Neural cell (in vitro differentiated cells): ENCODE data around the gene DAND5.

Source experiments
- EP300 ChIP-seq: fragments of 450-650 bp; conservative IDR thresholded peaks from 2 replicates; pipeline ENCODE4 v1.6.1; 2014; ENCODE audit warnings: antibody characterized with exemption, mild to moderate bottlenecking, moderate library complexity; ENCODE audit not compliant: poor library complexity, severe bottlenecking
- EZH2 ChIP-seq: fragments of 200-600, 300-800 bp; shearing (Covaris generic), sonication (generic); IDR thresholded peaks from 2 replicates; pipeline ENCODE4 v1.6.1; 2014; ENCODE audit warnings: antibody characterized with exemption, low read length, borderline replicate concordance, mild to moderate bottlenecking; ENCODE audit not compliant: insufficient read depth, poor library complexity, severe bottlenecking
- MXI1 ChIP-seq: fragments of 450-650 bp; conservative IDR thresholded peaks from 2 replicates; pipeline ENCODE4 v1.6.1; 2014; ENCODE audit warnings: antibody characterized with exemption, mild to moderate bottlenecking; ENCODE audit not compliant: poor library complexity, severe bottlenecking
- POLR2AphosphoS5 ChIP-seq: IDR thresholded peaks from 2 replicates; pipeline ENCODE4 v1.6.1; 2012
- RAD21 ChIP-seq: fragments of 450-650 bp; conservative IDR thresholded peaks from 2 replicates; pipeline ENCODE4 v1.6.1; 2014; ENCODE audit warnings: antibody characterized with exemption, mild to moderate bottlenecking, moderate library complexity
- TAF1 ChIP-seq: IDR thresholded peaks from 2 replicates; pipeline ENCODE4 v1.6.1; 2012; ENCODE audit warnings: low read depth
- TF ChIP-seq, protein P1 (sequence below): fragments of 450-650 bp; IDR thresholded peaks from 2 replicates; pipeline ENCODE4 v1.5.1; 2014; ENCODE audit warnings: antibody characterized with exemption, mild to moderate bottlenecking, moderate library complexity; ENCODE audit not compliant: poor library complexity, severe bottlenecking
- TF ChIP-seq, protein P2 (sequence below): IDR thresholded peaks from 2 replicates; pipeline ENCODE4 v1.6.1; 2012; ENCODE audit warnings: borderline replicate concordance

DNA sequence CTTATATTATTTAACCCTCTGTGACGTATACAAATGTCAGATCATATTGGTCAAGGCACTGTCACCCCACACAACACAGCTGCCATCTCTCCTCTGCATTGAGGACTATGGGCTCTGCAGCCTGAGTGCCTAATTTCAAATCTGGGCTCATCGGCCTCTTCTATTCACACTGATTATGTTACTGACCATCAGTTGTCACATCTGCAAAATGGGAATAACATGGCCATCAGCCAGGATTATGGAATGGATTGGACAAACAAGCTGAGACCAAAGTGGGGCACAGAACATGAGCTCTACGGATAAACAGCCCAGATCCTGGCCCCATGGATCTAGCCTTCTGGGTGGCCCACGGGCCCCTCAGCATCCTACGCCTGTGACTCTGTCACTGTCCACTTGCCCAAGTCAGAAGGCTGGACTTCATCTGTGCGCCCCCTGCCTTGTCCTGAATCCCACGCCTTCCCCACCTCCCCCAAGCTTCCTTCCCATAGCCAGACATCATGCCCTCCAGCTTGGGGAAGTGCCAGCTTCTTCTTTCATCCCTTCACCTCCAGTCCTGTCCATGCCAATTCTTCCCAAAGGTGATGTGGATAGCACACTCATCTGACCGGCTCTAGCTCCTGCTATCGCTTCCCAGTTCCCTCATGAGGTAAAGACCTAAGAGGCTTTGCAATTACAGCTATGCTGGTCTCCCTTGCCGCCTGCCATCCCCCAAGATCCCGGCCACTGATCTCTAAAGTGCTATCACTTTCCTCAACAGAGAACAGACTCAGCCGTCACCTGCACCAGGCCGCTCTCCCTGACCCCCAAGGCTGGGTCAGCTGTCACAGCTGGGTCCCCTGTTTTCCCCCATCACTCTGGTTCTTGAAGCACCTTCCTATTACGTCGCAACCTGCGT is 36.7 kb upstream of the DAND5 start:
- TF ChIP-seq, protein P1, sequence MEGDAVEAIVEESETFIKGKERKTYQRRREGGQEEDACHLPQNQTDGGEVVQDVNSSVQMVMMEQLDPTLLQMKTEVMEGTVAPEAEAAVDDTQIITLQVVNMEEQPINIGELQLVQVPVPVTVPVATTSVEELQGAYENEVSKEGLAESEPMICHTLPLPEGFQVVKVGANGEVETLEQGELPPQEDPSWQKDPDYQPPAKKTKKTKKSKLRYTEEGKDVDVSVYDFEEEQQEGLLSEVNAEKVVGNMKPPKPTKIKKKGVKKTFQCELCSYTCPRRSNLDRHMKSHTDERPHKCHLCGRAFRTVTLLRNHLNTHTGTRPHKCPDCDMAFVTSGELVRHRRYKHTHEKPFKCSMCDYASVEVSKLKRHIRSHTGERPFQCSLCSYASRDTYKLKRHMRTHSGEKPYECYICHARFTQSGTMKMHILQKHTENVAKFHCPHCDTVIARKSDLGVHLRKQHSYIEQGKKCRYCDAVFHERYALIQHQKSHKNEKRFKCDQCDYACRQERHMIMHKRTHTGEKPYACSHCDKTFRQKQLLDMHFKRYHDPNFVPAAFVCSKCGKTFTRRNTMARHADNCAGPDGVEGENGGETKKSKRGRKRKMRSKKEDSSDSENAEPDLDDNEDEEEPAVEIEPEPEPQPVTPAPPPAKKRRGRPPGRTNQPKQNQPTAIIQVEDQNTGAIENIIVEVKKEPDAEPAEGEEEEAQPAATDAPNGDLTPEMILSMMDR: no peak
- TF ChIP-seq POLR2AphosphoS5 (no peak), EP300 (no peak), EZH2 (no peak), RAD21 (no peak), TAF1 (no peak), MXI1 (no peak)
- TF ChIP-seq, protein P2, sequence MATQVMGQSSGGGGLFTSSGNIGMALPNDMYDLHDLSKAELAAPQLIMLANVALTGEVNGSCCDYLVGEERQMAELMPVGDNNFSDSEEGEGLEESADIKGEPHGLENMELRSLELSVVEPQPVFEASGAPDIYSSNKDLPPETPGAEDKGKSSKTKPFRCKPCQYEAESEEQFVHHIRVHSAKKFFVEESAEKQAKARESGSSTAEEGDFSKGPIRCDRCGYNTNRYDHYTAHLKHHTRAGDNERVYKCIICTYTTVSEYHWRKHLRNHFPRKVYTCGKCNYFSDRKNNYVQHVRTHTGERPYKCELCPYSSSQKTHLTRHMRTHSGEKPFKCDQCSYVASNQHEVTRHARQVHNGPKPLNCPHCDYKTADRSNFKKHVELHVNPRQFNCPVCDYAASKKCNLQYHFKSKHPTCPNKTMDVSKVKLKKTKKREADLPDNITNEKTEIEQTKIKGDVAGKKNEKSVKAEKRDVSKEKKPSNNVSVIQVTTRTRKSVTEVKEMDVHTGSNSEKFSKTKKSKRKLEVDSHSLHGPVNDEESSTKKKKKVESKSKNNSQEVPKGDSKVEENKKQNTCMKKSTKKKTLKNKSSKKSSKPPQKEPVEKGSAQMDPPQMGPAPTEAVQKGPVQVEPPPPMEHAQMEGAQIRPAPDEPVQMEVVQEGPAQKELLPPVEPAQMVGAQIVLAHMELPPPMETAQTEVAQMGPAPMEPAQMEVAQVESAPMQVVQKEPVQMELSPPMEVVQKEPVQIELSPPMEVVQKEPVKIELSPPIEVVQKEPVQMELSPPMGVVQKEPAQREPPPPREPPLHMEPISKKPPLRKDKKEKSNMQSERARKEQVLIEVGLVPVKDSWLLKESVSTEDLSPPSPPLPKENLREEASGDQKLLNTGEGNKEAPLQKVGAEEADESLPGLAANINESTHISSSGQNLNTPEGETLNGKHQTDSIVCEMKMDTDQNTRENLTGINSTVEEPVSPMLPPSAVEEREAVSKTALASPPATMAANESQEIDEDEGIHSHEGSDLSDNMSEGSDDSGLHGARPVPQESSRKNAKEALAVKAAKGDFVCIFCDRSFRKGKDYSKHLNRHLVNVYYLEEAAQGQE: no peak
